LHCN-M2 (cell line): ENCODE results near the gene EFCAB10. TPM values are rescaled to one million over a fixed set of nuclear protein-coding genes. Genes with fewer than 3 reads are reported as not detected.
"Not testable (repeated sequence)": the region's sequence is repeated elsewhere in the genome, so short reads cannot be mapped to it uniquely, and the experiment has no call there.

Experiments
- DNase-seq: peaks from one replicate; pipeline ENCODE4 v3.0.0-alpha.2; 2012; ENCODE audit warnings: low read depth
- total RNA-seq: library from RNA; depleted of rRNA; stranded (reverse); fragments of >200 nt; gene quantifications from 2 replicates; pipeline ENCODE4 v1.2.3, GENCODE V29; 2014; rRNA removed

EFCAB10 gene
- total RNA-seq, 1 experiment from 2014 or later = not detected

- peak; percentile 89 for DNase-seq
These were observed 49.3 kb downstream of the EFCAB10 start, which contains the start of gene RINT1 for GRCh38 chr7:105531792-105532671. RINT1 (plus strand) TSS chr7:105532201; CDS start chr7:105532316, 115 bp downstream.

- no peak for DNase-seq
These were observed 50.7 kb downstream of the EFCAB10 start for GRCh38 chr7:105530546-105530945.

DNA sequence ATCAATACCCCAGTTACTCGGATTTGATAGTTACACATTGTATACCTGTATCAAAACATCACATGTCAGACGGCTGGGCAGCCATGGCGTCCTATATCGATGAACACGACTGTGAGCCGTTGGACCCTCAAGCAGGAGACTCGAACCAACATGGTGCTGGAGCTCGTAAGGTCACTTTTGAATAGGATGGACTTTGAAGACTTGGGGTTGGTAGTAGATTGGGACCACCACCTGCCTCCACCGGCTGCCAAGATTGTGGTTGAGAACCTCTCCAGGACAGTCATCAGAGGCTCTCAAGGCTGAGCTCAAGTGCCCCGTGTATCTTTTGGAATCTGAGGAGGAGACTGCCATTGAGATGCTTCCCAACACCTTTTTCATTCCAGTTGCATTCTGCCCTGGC is 51.2 kb downstream of the EFCAB10 start:
- no peak for DNase-seq

DNA sequence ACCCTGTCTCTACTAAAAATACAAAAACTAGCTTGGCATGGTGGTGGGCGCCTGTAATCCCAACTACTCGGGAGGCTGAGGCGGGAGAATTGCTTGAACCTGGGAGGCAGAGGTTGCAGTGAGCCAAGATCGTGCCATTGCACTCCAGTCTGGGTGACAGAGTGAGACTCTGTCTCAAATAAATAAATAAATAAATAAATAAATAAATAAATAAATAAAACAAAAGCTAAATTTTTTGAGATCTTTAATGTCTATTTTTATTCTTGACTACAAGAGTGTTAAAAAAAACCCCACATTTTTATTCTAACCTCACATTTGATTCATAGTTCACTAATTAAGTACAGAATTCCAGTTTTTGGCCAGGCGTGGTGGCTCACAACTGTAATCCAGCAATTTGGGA is 53.6 kb downstream of the EFCAB10 start:
- DNase-seq = not testable (repeated sequence)

GRCh38 chr7:105524840-105525239 is 56.5 kb downstream of the EFCAB10 start:
- DNase-seq = no peak

DNA sequence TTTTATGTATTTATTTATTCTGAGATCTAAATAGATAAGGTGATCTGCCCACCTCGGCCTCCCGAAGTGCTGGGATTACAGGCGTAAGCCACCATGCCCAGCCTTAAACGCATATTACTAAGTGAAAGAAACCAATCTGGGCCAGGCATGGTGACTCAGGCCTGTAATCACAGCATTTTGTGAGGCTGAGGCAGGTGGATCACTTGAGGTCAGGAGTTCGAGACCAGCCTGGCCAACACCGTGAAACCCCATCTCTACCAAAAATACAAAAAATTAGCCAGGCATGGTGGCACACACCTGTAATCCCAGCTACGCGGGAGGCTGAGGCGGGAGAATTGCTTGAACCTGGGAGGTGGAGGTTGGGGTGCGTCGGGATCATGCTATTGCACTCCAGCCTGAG is 56.9 kb downstream of the EFCAB10 start:
- DNase-seq = not testable (repeated sequence)

DNA sequence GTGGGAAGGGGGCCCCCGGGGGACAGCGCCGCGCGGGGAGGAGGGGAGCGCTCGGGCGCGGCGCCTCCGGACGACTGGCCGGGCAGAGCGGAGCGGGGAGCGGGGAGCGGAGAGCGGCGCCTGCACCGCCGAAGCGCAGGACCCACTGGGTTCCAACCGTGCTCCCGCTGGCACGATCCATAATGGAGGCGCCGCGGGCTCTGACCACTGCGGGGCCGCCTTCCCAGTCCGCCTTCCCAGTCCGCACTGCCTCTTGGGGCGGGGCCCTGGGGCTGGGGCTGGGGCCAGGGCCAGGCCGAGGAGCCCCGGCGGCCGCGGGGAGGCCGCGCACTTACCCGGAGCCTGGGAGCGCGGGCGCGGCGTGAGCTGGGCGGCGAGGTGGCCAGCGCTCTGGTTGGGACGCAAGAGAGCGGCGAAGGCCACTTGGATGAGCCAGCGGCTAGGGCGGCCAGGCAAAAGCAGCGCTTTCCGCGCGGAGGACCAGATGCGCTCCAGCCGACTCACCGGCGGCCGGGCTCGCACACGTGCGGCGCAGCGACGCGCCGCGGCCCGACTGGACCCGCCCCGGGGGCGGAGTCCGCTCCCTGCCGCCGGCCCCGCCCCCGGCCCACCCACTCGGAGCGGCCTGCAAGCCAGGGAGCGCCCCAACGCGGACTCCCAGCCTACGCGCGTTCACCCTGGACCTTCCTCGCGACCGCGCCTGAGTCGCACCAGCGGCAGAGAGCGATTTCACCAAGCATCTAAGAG is 59.4 kb downstream of the EFCAB10 start, which contains the start of gene PUS7:
PUS7 (minus strand) TSS at position 555 of the 747 bp plus-strand sequence. CDS start 13,759 bp downstream, outside the sequence.
- DNase-seq = peak; percentile 89

GRCh38 chr7:105521027-105521716 is 60.1 kb downstream of the EFCAB10 start:
- peak; percentile 71 for DNase-seq

DNA sequence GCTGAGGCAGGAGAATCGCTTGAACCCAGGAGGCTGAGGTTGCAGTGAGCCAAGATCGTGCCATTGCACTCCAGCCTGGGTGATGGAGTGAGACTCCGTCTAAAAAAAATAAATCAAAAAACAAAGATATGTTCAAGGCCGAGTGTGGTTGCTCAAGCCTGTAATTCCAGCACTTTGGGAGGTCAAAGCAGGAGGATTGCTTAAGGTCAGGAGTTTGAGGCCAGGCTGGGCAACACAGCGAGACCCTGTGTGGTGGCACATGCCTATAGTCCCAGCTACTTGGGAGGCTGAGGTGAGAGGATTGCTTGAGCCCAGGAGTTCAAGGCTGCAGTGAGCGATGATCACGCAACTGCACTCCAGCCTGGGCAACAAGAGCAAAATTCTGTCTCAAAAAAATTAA is 60.7 kb downstream of the EFCAB10 start:
- DNase-seq = not testable (repeated sequence)

GRCh38 chr7:105519353-105519752 is 61.9 kb downstream of the EFCAB10 start:
- no peak for DNase-seq

DNA sequence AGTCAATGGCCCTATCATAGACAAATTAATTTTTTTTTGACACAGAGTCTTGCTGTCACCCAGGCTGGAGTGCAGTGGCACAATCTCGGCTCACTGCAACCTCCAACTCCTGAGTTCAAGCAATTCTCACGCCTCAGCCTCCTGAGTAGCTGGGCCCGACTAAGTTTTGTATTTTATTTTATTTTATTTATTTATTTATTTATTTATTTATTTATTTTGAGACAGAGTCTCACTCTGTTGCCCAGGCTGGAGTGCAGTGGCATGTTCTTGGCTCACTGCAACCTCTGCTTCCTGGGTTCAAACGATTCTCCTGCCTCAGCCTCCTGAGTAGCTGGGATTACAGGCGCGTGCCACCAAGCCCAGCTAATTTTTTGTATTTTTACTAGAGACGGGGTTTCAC is 65.7 kb downstream of the EFCAB10 start:
- not testable (repeated sequence) for DNase-seq

Other genes with a start within 250 kb of the EFCAB10 start
- 42.6 and 47.2 TPM in 2 replicates for gene SRPK2, start 192.6 kb downstream of the EFCAB10 start, total RNA-seq
- 32.6 and 36.7 TPM in 2 replicates for gene PUS7, start 59.2 kb downstream of the EFCAB10 start, total RNA-seq
- gene RINT1, start 49.3 kb downstream of the EFCAB10 start, total RNA-seq = 21.7 and 23.8 TPM in 2 replicates